Keratinocyte (primary cell): ENCODE measurements around the gene KLF14. TPM values are rescaled to one million over a fixed set of nuclear protein-coding genes. Genes with fewer than 3 reads are reported as not detected.

Source experiments
- DNase-seq: peaks from one replicate; pipeline ENCODE4 v3.0.0-alpha.2; 2011; ENCODE audit warnings: low read depth, missing footprints, low spot score
- FAIRE-seq: peaks from 2 replicates; lab custom pipeline; 2011; peaks lifted over from hg19 to GRCh38; lab: Jason Lieb, UNC
- H2AFZ ChIP-seq: 2 replicates; pipeline ENCODE4 v1.6.0; 2012; ENCODE audit warnings: low read length, control low read depth, inconsistent platforms; ENCODE audit not compliant: control insufficient read depth
- H3K27ac ChIP-seq: 2 replicates; pipeline ENCODE4 v1.5.1; 2011; ENCODE audit warnings: low read length; ENCODE audit not compliant: control insufficient read depth, insufficient read depth
- H3K27me3 ChIP-seq: 3 replicates; pipeline ENCODE4 v1.6.0; 2011; ENCODE audit warnings: low read length; ENCODE audit not compliant: control insufficient read depth, insufficient read depth; ENCODE audit errors: extremely low read depth
- H3K36me3 ChIP-seq, 2 experiments: 2 replicates in 1 of 2; 3 replicates in 1 of 2; pipeline ENCODE4 v1.5.1; 2011; ENCODE audit warnings: low read length in 2 of 2, mild to moderate bottlenecking in 1 of 2; ENCODE audit not compliant: control insufficient read depth in 2 of 2, insufficient read depth in 2 of 2; ENCODE audit errors: extremely low read depth in 1 of 2
- H3K4me1 ChIP-seq: 3 replicates; pipeline ENCODE4 v1.5.1; 2011; ENCODE audit warnings: low read length; ENCODE audit not compliant: control insufficient read depth, insufficient read depth; ENCODE audit errors: extremely low read depth
- H3K4me2 ChIP-seq: 3 replicates; pipeline ENCODE4 v1.6.0; 2011; ENCODE audit warnings: low read depth, low read length; ENCODE audit not compliant: control insufficient read depth, insufficient read depth; ENCODE audit errors: extremely low read depth
- H3K4me3 ChIP-seq, 3 experiments: fragments of 200-600 bp in 1 of 3; sonication (generic) in 1 of 3; 2 replicates in 2 of 3; 3 replicates in 1 of 3; pipeline ENCODE4 v1.5.1; 2011 to 2016; ENCODE audit warnings: low read length in 3 of 3, mild to moderate bottlenecking in 3 of 3, control low read depth in 2 of 3, inconsistent platforms in 1 of 3, low read depth in 1 of 3, mixed read lengths in 1 of 3, mixed run types in 1 of 3, moderate library complexity in 1 of 3; ENCODE audit not compliant: control insufficient read depth in 2 of 3, insufficient read depth in 2 of 3; ENCODE audit errors: extremely low read depth in 1 of 3
- H3K79me2 ChIP-seq: 2 replicates; pipeline ENCODE4 v1.6.0; 2012; ENCODE audit warnings: low read length; ENCODE audit not compliant: control insufficient read depth, insufficient read depth
- H3K9ac ChIP-seq: 3 replicates; pipeline ENCODE4 v1.6.0; 2011; ENCODE audit warnings: low read length; ENCODE audit not compliant: control insufficient read depth, insufficient read depth; ENCODE audit errors: extremely low read depth
- H3K9me1 ChIP-seq: 3 replicates; pipeline ENCODE4 v1.6.0; 2011; ENCODE audit warnings: low read length; ENCODE audit not compliant: control insufficient read depth, insufficient read depth; ENCODE audit errors: extremely low read depth
- H3K9me3 ChIP-seq: 2 replicates; pipeline ENCODE4 v1.5.1; 2012; ENCODE audit warnings: low read depth, low read length; ENCODE audit not compliant: control insufficient read depth
- H4K20me1 ChIP-seq: 3 replicates; pipeline ENCODE4 v1.6.0; 2011; ENCODE audit warnings: low read length; ENCODE audit not compliant: control insufficient read depth, insufficient read depth; ENCODE audit errors: extremely low read depth
- CTCF ChIP-seq, 3 experiments: IDR thresholded peaks in 1 of 3; conservative IDR thresholded peaks in 1 of 3; optimal IDR thresholded peaks in 1 of 3; 2 replicates in 2 of 3; 3 replicates in 1 of 3; pipeline versions ENCODE3 to v1.5.1; 2011; ENCODE audit warnings: low read length in 3 of 3, mild to moderate bottlenecking in 3 of 3, moderate library complexity in 2 of 3, control low read depth in 1 of 3, inconsistent platforms in 1 of 3; ENCODE audit not compliant: insufficient read depth in 2 of 3; ENCODE audit errors: extremely low read depth in 1 of 3
- EZH2 ChIP-seq: IDR thresholded peaks from one replicate; pipeline ENCODE4 v1.6.1; 2012; ENCODE audit warnings: inconsistent platforms, mild to moderate bottlenecking, low read length, moderate library complexity
- dilution Hi-C: fragments of 300-500 bp; cut with MboI; formaldehyde crosslinking; loops from one replicate; pipeline ENCODE4 v1.7.0; 2020; ENCODE audit warnings: low sequenced_read_pairs; ENCODE audit not compliant: extremely low pct_ligation_motif_present
- polyA plus RNA-seq, 5 experiments: library from polyadenylated mRNA; depleted of rRNA in 3 of 5; stranded (reverse) in 3 of 5; stranded (forward) in 1 of 5; unstranded in 1 of 5; fragments of >200 nt; gene quantifications; 1 replicate in 1 of 5; 2 replicates in 3 of 5; 3 replicates in 1 of 5; pipeline versions ENCODE4 v1.2.1 to v1.2.3, GENCODE V29; 2011 to 2012; ENCODE audit warnings: missing spikeins in 2 of 5, low read depth in 1 of 5, low replicate concordance in 1 of 5

The KLF14 gene
- polyA plus RNA-seq, 1 donor (not counting 4 experiments of a cell fraction or from before 2014, with no cell fraction given): 0.03 TPM

- no peak overlapping the region for H3K27ac ChIP-seq
- H2AFZ ChIP-seq: no peak overlapping the region
- H3K4me2 ChIP-seq: no peak overlapping the region
- no peak for TF ChIP-seq EZH2
- TF ChIP-seq CTCF (optimal IDR thresholded peaks at IDR 0.05 in 1 of 3, IDR thresholded peaks at IDR 0.05 in 1 of 3, conservative IDR thresholded peaks at IDR 0.05 in 1 of 3; ENCODE audit: extremely low read depth in 1 of 3, insufficient read depth in 2 of 3, low read length in 3 of 3): peak in 1 of 3 experiments; percentile 49
- dilution Hi-C loops: no loop called here
- no peaks in the 10 kb centered on the region for H3K9me3 ChIP-seq
- H3K36me3 ChIP-seq: no peaks in the 10 kb centered on the region
- FAIRE-seq (no peak), DNase-seq (no peak)
- peaks cover 8% of the 10 kb centered on the region for H3K27me3 ChIP-seq
- H3K4me3 ChIP-seq: no peak overlapping the region
- no peaks in the 10 kb centered on the region for H4K20me1 ChIP-seq
- H3K79me2 ChIP-seq: no peaks in the 10 kb centered on the region
- H3K9me1 ChIP-seq: no peaks in the 10 kb centered on the region
- no peaks in the 10 kb centered on the region for H3K4me1 ChIP-seq
- H3K9ac ChIP-seq: no peak overlapping the region
These were observed 24.5 kb upstream of the KLF14 start for GRCh38 chr7:130758429-130759056.

- Histone ChIP-seq H3K27ac (no peak overlapping the region), H3K36me3 (no peaks in the 10 kb centered on the region), H3K27me3 (peaks cover 8% of the 10 kb centered on the region), H3K9me1 (no peaks in the 10 kb centered on the region), H2AFZ (no peak overlapping the region), H3K4me1 (no peaks in the 10 kb centered on the region), H3K4me2 (no peak overlapping the region), H3K79me2 (no peaks in the 10 kb centered on the region), H3K9me3 (no peaks in the 10 kb centered on the region), H3K9ac (no peak overlapping the region), H4K20me1 (no peaks in the 10 kb centered on the region), H3K4me3 (no peak overlapping the region)
- DNase-seq (no peak), FAIRE-seq (no peak)
- TF ChIP-seq EZH2 (no peak), CTCF (optimal IDR thresholded peaks at IDR 0.05 in 1 of 3, IDR thresholded peaks at IDR 0.05 in 1 of 3, conservative IDR thresholded peaks at IDR 0.05 in 1 of 3; ENCODE audit: extremely low read depth in 1 of 3, insufficient read depth in 2 of 3, low read length in 3 of 3) (no peak)
- dilution Hi-C loops: no loop called here
These were observed 22.3 kb upstream of the KLF14 start for GRCh38 chr7:130756316-130756715.
